ENCODE measurements around the gene SBSN.

SBSN gene

GRCh38 chr19:35497406-35497805 is 30.7 kb downstream of the SBSN start:
- H3K9me3 ChIP-seq (ENCODE audit: severe bottlenecking), result no peaks in the 10 kb centered on the region
- H3K27ac ChIP-seq (ENCODE audit: poor library complexity, severe bottlenecking), result no peak overlapping the region
- no peak for DNase-seq (ENCODE audit: low spot score)
- no peak for ATAC-seq (ENCODE audit: low read depth)
- H3K4me1 ChIP-seq (ENCODE audit: insufficient read depth, poor library complexity, severe bottlenecking), result no peaks in the 10 kb centered on the region
- no peak overlapping the region for H3K4me3 ChIP-seq (ENCODE audit: severe bottlenecking)
- TF ChIP-seq, protein P1, sequence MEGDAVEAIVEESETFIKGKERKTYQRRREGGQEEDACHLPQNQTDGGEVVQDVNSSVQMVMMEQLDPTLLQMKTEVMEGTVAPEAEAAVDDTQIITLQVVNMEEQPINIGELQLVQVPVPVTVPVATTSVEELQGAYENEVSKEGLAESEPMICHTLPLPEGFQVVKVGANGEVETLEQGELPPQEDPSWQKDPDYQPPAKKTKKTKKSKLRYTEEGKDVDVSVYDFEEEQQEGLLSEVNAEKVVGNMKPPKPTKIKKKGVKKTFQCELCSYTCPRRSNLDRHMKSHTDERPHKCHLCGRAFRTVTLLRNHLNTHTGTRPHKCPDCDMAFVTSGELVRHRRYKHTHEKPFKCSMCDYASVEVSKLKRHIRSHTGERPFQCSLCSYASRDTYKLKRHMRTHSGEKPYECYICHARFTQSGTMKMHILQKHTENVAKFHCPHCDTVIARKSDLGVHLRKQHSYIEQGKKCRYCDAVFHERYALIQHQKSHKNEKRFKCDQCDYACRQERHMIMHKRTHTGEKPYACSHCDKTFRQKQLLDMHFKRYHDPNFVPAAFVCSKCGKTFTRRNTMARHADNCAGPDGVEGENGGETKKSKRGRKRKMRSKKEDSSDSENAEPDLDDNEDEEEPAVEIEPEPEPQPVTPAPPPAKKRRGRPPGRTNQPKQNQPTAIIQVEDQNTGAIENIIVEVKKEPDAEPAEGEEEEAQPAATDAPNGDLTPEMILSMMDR (IDR thresholded peaks at IDR 0.05; ENCODE audit: poor library complexity, severe bottlenecking), result no peak
- peaks cover 43% of the 10 kb centered on the region for H3K36me3 ChIP-seq (ENCODE audit: low read depth)
- H3K27me3 ChIP-seq (ENCODE audit: insufficient read depth, poor library complexity, severe bottlenecking), result peaks cover 6% of the 10 kb centered on the region

GRCh38 chr19:35495107-35496064 is 32.7 kb downstream of the SBSN start:
- H3K4me1 ChIP-seq (ENCODE audit: insufficient read depth, poor library complexity, severe bottlenecking), result no peaks in the 10 kb centered on the region
- H3K36me3 ChIP-seq (ENCODE audit: low read depth), result peaks cover 23% of the 10 kb centered on the region
- no peaks in the 10 kb centered on the region for H3K9me3 ChIP-seq (ENCODE audit: severe bottlenecking)
- ATAC-seq (ENCODE audit: low read depth) (peak; percentile 81), DNase-seq (ENCODE audit: low spot score) (no peak)
- H3K4me3 ChIP-seq (ENCODE audit: severe bottlenecking), result no peak overlapping the region
- no peak overlapping the region for H3K27ac ChIP-seq (ENCODE audit: poor library complexity, severe bottlenecking)
- H3K27me3 ChIP-seq (ENCODE audit: insufficient read depth, poor library complexity, severe bottlenecking), result peaks cover 10% of the 10 kb centered on the region
- TF ChIP-seq, protein P1 (IDR thresholded peaks at IDR 0.05; ENCODE audit: poor library complexity, severe bottlenecking), result peak; percentile 82

DNA sequence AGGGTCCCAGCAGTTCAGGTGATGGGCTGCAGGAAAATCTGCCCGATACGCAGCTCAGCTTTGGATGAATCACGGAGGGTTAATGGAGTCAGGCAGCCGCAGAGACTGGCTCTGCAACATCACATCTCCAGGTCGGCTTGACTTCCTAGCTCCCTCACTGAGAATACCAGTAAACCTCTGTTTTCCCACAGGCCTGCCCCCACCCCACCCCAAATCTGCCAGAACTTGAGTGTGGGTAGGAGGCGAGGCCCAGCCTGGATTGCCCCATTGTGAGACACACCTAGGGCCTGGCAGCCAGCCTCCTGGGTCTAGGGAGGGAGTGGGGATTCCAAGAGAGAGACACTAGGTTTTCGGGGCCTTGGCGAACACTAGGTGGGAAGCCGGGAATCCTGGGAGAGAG is 34.1 kb downstream of the SBSN start:
- H3K4me1 ChIP-seq (ENCODE audit: insufficient read depth, poor library complexity, severe bottlenecking), result no peaks in the 10 kb centered on the region
- TF ChIP-seq, protein P1 (IDR thresholded peaks at IDR 0.05; ENCODE audit: poor library complexity, severe bottlenecking), result no peak
- ATAC-seq (ENCODE audit: low read depth) (no peak), DNase-seq (ENCODE audit: low spot score) (no peak)
- no peak overlapping the region for H3K27ac ChIP-seq (ENCODE audit: poor library complexity, severe bottlenecking)
- peaks cover 10% of the 10 kb centered on the region for H3K36me3 ChIP-seq (ENCODE audit: low read depth)
- H3K4me3 ChIP-seq (ENCODE audit: severe bottlenecking), result no peak overlapping the region
- H3K9me3 ChIP-seq (ENCODE audit: severe bottlenecking), result no peaks in the 10 kb centered on the region
- peaks cover 18% of the 10 kb centered on the region for H3K27me3 ChIP-seq (ENCODE audit: insufficient read depth, poor library complexity, severe bottlenecking)

DNA sequence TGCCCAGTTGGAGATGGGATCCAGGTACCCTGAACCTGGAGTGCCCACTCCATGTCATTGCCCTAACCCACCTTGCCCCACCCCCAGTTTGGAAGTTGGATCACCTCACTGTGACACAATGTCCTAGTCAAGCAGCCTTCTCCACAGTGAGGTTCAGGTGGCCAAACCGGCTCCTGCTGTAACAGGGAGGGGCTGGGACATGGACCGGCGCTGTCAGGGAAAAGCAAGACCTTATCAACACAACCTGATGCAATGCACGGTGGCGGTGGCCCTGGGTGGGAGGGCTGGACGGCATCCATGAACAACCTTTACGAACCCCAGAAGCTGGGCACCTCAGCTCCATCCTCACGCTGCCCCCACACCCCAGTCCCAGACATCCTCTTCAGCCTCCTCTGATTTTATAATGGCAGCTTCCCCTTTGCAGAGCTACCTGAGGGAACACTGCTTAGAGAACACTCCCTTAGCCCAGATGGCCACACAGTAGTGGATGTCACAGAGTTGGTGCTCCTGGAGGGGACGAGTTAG is 36.2 kb downstream of the SBSN start:
- no peak overlapping the region for H3K27ac ChIP-seq (ENCODE audit: poor library complexity, severe bottlenecking)
- H3K27me3 ChIP-seq (ENCODE audit: insufficient read depth, poor library complexity, severe bottlenecking), result peaks cover 20% of the 10 kb centered on the region
- TF ChIP-seq, protein P1 (IDR thresholded peaks at IDR 0.05; ENCODE audit: poor library complexity, severe bottlenecking), result no peak
- no peaks in the 10 kb centered on the region for H3K36me3 ChIP-seq (ENCODE audit: low read depth)
- no peaks in the 10 kb centered on the region for H3K9me3 ChIP-seq (ENCODE audit: severe bottlenecking)
- H3K4me3 ChIP-seq (ENCODE audit: severe bottlenecking), result no peak overlapping the region
- ATAC-seq (ENCODE audit: low read depth) (no peak), DNase-seq (ENCODE audit: low spot score) (no peak)
- no peaks in the 10 kb centered on the region for H3K4me1 ChIP-seq (ENCODE audit: insufficient read depth, poor library complexity, severe bottlenecking)

- no peak for ATAC-seq (ENCODE audit: low read depth)
- H3K27me3 ChIP-seq (ENCODE audit: insufficient read depth, poor library complexity, severe bottlenecking), result peaks cover 31% of the 10 kb centered on the region
- no peak within 1 kb of the TSS for H3K27ac ChIP-seq (ENCODE audit: poor library complexity, severe bottlenecking)
- TF ChIP-seq, protein P1 (IDR thresholded peaks at IDR 0.05; ENCODE audit: poor library complexity, severe bottlenecking), result no peak
- H3K4me3 ChIP-seq (ENCODE audit: severe bottlenecking), result no peak within 1 kb of the TSS
- no peaks in the 10 kb centered on the region for H3K9me3 ChIP-seq (ENCODE audit: severe bottlenecking)
- DNase-seq (ENCODE audit: low spot score), result no peak
- H3K36me3 ChIP-seq (ENCODE audit: low read depth), result no peaks in the 10 kb centered on the region
- no peaks in the 10 kb centered on the region for H3K4me1 ChIP-seq (ENCODE audit: insufficient read depth, poor library complexity, severe bottlenecking)
These were observed 37.7 kb downstream of the SBSN start, which contains the start of gene KRTDAP for GRCh38 chr19:35490364-35490763. KRTDAP (minus strand) TSS chr19:35490464; CDS start chr19:35490442, 22 bp downstream.
